HEK293T (cell line): ENCODE data around the gene DNAJC28.
A peak's percentile ranks its signal among the peaks of the same experiment; 100 is the strongest.

ENCODE experiments used
- CTCF ChIA-PET: fragments of 350-600 bp; formaldehyde crosslinking; extraction: SDS; loops from one replicate; lab custom pipeline; 2021; ENCODE audit warnings: antibody characterized with exemption, inconsistent platforms; lab: Yijun Ruan, JAX
- POLR2A ChIA-PET: fragments of 350-600 bp; formaldehyde crosslinking; extraction: SDS; loops from one replicate; lab custom pipeline; 2020; ENCODE audit warnings: antibody characterized with exemption, inconsistent platforms; lab: Yijun Ruan, JAX
- DNase-seq: peaks from one replicate; pipeline ENCODE4 v3.0.0; 2012; ENCODE audit warnings: mixed read lengths; ENCODE audit errors: extremely low spot score
- ARNT ChIP-seq: fragments of 450-650 bp; IDR thresholded peaks from 2 replicates; pipeline ENCODE4 v1.6.1; 2017; ENCODE audit warnings: mild to moderate bottlenecking
- BHLHE40 ChIP-seq: fragments of 450-650 bp; IDR thresholded peaks from 2 replicates; pipeline ENCODE4 v1.6.1; 2016; ENCODE audit warnings: mild to moderate bottlenecking, moderate library complexity, borderline replicate concordance
- CTBP1 ChIP-seq: fragments of 450-650 bp; IDR thresholded peaks from 2 replicates; pipeline ENCODE4 v1.6.1; 2016; ENCODE audit warnings: borderline replicate concordance
- ELF4 ChIP-seq: fragments of 450-650 bp; IDR thresholded peaks from 2 replicates; pipeline ENCODE4 v1.6.1; 2017; ENCODE audit warnings: antibody characterized with exemption
- FOXA1 ChIP-seq: fragments of 450-650 bp; IDR thresholded peaks from 2 replicates; pipeline ENCODE4 v1.6.1; 2016; ENCODE audit warnings: mild to moderate bottlenecking
- FOXK2 ChIP-seq: fragments of 450-650 bp; IDR thresholded peaks from 2 replicates; pipeline ENCODE4 v1.6.1; 2016; ENCODE audit warnings: mild to moderate bottlenecking
- FOXM1 ChIP-seq: fragments of 450-650 bp; IDR thresholded peaks from 2 replicates; pipeline ENCODE4 v1.6.1; 2017; ENCODE audit warnings: mild to moderate bottlenecking, borderline replicate concordance
- HDGF ChIP-seq: fragments of 450-650 bp; IDR thresholded peaks from 2 replicates; pipeline ENCODE4 v1.6.1; 2017; ENCODE audit warnings: antibody characterized with exemption, borderline replicate concordance
- L3MBTL2 ChIP-seq: fragments of 450-650 bp; conservative IDR thresholded peaks from 2 replicates; pipeline ENCODE4 v1.6.1; 2016; ENCODE audit warnings: mild to moderate bottlenecking
- LEF1 ChIP-seq: fragments of 450-650 bp; IDR thresholded peaks from 2 replicates; pipeline ENCODE4 v1.6.1; 2017; ENCODE audit warnings: mild to moderate bottlenecking, borderline replicate concordance
- NFRKB ChIP-seq: fragments of 450-650 bp; IDR thresholded peaks from 2 replicates; pipeline ENCODE4 v1.6.1; 2016; ENCODE audit warnings: mild to moderate bottlenecking, moderate library complexity
- SP1 ChIP-seq: fragments of 450-650 bp; IDR thresholded peaks from 2 replicates; pipeline ENCODE4 v1.6.1; 2017
- SUZ12 ChIP-seq: fragments of 450-650 bp; IDR thresholded peaks from 2 replicates; pipeline ENCODE4 v1.6.1; 2016; ENCODE audit warnings: mild to moderate bottlenecking
- TARDBP ChIP-seq: fragments of 450-650 bp; IDR thresholded peaks from 2 replicates; pipeline ENCODE4 v1.6.1; 2016
- ZNF384 ChIP-seq: fragments of 450-650 bp; IDR thresholded peaks from 2 replicates; pipeline ENCODE4 v1.6.1; 2016
- TF ChIP-seq, protein P1 (sequence below): fragments of 450-650 bp; IDR thresholded peaks from 2 replicates; pipeline ENCODE4 v1.6.1; 2016

The DNAJC28 gene

DNA sequence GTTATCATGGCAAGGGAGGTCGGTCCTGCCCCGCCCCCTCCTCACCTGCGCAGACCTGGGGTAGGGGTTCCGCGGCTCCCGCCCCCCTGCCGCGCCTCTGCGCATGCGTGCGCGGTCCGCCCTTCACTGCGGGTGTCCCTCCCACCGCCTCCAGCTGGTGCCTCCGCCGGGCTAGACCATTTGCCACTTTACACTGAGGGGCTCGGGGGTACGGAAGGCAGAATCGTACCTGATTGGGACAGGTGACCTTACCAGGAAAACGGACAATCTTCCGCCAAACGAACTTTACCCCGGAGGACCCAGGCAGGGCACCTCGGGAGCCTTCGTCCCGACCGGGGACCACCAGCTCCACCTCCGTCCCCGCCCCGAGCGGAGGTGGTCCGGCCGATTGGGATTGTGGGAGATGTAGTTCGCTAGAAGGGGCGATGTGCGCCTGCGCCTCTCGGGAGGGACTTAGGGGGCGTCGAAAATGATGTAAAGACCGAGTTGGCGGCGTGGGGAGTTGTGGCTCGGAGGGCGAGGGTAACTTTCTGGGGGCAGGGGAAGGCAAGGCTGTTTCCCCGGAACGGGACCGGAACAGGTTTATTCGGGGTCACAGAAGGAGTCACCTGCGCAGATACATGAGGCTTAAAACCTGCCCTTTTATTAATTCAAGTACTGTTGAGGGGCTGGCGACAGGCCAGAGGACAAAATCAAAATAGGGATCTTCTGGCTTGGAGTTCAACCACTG is at the start of gene DNAJC28:
TSS of gene DNAJC28 (minus strand) at position 344 of the 730 bp plus-strand sequence. CDS start 2,323 bp downstream, outside the sequence.
- ChIA-PET CTCF (interaction anchor here (0.7 to 1.2 kb wide), 2 partner anchors 11 to 410 kb away, joined by 3 to 11 read pairs; partner anchors contain the start of gene TMEM50B), POLR2A (interaction anchor here (0.7 to 1.6 kb wide), 7 partner anchors 11 to 114 kb away, joined by 3 to 42 read pairs (median 4); partner anchors contain the start of genes DONSON and TMEM50B)
- DNase-seq: peak; percentile 97
- TF ChIP-seq ARNT (no peak), CTBP1 (no peak), FOXM1 (0 out of 2 replicates have a peak, but pooled peaks have one; percentile 20), SP1 (no peak), LEF1 (no peak), L3MBTL2 (peak; percentile 81), HDGF (no peak), ELF4 (peak; percentile 52), SUZ12 (no peak), BHLHE40 (peak; percentile 74), NFRKB (no peak)
- TF ChIP-seq, protein P1, sequence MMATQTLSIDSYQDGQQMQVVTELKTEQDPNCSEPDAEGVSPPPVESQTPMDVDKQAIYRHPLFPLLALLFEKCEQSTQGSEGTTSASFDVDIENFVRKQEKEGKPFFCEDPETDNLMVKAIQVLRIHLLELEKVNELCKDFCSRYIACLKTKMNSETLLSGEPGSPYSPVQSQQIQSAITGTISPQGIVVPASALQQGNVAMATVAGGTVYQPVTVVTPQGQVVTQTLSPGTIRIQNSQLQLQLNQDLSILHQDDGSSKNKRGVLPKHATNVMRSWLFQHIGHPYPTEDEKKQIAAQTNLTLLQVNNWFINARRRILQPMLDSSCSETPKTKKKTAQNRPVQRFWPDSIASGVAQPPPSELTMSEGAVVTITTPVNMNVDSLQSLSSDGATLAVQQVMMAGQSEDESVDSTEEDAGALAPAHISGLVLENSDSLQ: no peak

GRCh38 chr21:33541105-33541711 is 49.7 kb upstream of the DNAJC28 start:
- POLR2A ChIA-PET: interaction anchor here (0.6 to 2.1 kb wide), 5 partner anchors 11 to 708 kb away, joined by 3 to 9 read pairs (median 4); partner anchors contain the start of gene DONSON

DNA sequence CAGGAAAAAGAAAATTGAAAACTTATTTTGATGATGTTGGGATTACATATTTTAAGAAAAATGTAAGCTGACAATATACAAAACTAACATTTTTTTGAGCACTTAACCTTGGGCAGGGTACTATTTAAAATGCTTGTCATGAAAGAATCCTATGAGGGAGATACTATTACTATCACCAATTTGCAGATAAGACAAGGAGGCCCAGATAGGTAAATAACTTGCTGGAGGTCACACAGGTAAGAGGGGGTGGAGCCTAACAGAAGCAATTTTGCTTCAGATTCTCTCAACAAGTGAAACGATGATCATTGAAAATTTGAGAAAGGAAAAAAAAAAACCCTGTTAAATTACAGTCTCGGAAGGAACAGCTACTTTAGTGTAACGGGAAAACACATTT is 49.2 kb upstream of the DNAJC28 start:
- CTCF ChIA-PET: no interaction called here
- TF ChIP-seq FOXM1 (no peak), FOXK2 (no peak), ARNT (no peak), TARDBP (no peak), SP1 (no peak), BHLHE40 (no peak), L3MBTL2 (no peak), NFRKB (no peak), CTBP1 (no peak), LEF1 (no peak)
- TF ChIP-seq, protein P1: no peak
- POLR2A ChIA-PET: interaction anchor here (0.8 to 2.1 kb wide), 2 partner anchors 16 to 48 kb away, joined by 3 to 9 read pairs; partner anchors contain the start of gene DONSON
- no peak for DNase-seq

More at GRCh38 chr21:33541105-33541711, 49.7 kb upstream of the DNAJC28 start:
- TF ChIP-seq ELF4 (no peak), FOXM1 (no peak), SUZ12 (no peak), LEF1 (no peak), TARDBP (no peak), NFRKB (no peak), FOXK2 (no peak), L3MBTL2 (no peak), FOXA1 (no peak), HDGF (no peak), ZNF384 (no peak)
- peak; percentile 24 for DNase-seq
- CTCF ChIA-PET: no interaction called here

- no peak for DNase-seq
- ChIA-PET CTCF (no interaction called here), POLR2A (no interaction called here)
- TF ChIP-seq FOXK2 (no peak), ARNT (no peak), FOXM1 (no peak), FOXA1 (no peak), CTBP1 (no peak), TARDBP (no peak), BHLHE40 (no peak), HDGF (no peak), ZNF384 (no peak), SP1 (no peak), L3MBTL2 (no peak), LEF1 (no peak), NFRKB (no peak), SUZ12 (no peak), ELF4 (no peak)
- TF ChIP-seq, protein P1: no peak
Measured at GRCh38 chr21:33539616-33540015, 48.1 kb upstream of the DNAJC28 start.

DNA sequence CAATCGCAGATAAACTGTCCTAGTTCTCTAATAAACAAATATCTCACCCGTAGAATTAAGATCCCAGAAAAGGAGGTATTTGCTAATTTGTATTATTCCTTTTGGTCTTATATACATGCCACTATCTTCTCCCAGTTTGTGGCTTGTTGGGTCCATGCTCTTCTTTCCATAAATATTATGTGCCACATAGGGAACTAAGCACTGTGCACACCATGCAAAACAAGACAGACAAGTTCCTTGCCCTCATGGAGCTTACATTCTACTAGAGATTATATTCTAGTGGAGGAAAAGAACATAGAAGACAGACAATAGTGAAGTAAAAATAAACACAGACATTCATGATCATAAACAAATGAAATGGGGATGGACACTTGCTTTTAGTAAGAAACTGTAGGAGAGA is 45.7 kb upstream of the DNAJC28 start:
- ChIA-PET POLR2A (no interaction called here), CTCF (no interaction called here)
- no peak for DNase-seq
- TF ChIP-seq FOXK2 (no peak), BHLHE40 (no peak), TARDBP (no peak), ZNF384 (no peak), ARNT (no peak), CTBP1 (no peak)

- ChIA-PET POLR2A (no interaction called here), CTCF (interaction anchor here (0.6 kb wide), 1 partner anchor 222 kb away, joined by 5 read pairs; no protein-coding TSS in a partner anchor)
- no peak for DNase-seq
- no peak for TF ChIP-seq L3MBTL2
- no peak for TF ChIP-seq HDGF
- no peak for TF ChIP-seq ARNT
- TF ChIP-seq TARDBP: no peak
- no peak for TF ChIP-seq ELF4
Measured at GRCh38 chr21:33531007-33531406, 39.5 kb upstream of the DNAJC28 start.
